Common myeloid progenitor, CD34-positive (primary cell): ENCODE data around the gene GLMP.

Experiments
- CTCF ChIA-PET: fragments of 350-600 bp; sonication (Branson Sonifier 250); formaldehyde crosslinking; loops from one replicate; lab custom pipeline; 2021; ENCODE audit warnings: antibody characterized with exemption; lab: Charles Lee
- POLR2A ChIA-PET: fragments of 350-600 bp; sonication (Branson Sonifier 250); formaldehyde crosslinking; loops from one replicate; lab custom pipeline; 2021; ENCODE audit warnings: antibody characterized with exemption; lab: Charles Lee
- DNase-seq, 3 donors: peaks; one replicate each; pipeline versions ENCODE4 v3.0.0 to v3.0.0-alpha.2; 2013
- H3K27ac ChIP-seq, 2 experiments: 1 replicate in 1 of 2; 2 replicates in 1 of 2; pipeline ENCODE4 v1.7.0; 2013; ENCODE audit warnings: inconsistent platforms in 2 of 2, low read length in 2 of 2, mild to moderate bottlenecking in 2 of 2, low read depth in 1 of 2, moderate library complexity in 1 of 2; ENCODE audit not compliant: severe bottlenecking in 2 of 2, insufficient read depth in 1 of 2, poor library complexity in 1 of 2
- H3K27me3 ChIP-seq, 5 experiments: replicated peaks in 2 of 5; 1 replicate in 3 of 5; 2 replicates in 2 of 5; pipeline versions ENCODE4 v1.6.1 to v1.7.0; 2013; ENCODE audit warnings: low read length in 4 of 5, mild to moderate bottlenecking in 2 of 5, moderate library complexity in 2 of 5, inconsistent platforms in 1 of 5; ENCODE audit not compliant: insufficient read depth in 5 of 5, control insufficient read depth in 4 of 5
- H3K36me3 ChIP-seq, 4 experiments: 1 replicate in 2 of 4; 2 replicates in 2 of 4; pipeline versions ENCODE4 v1.6.1 to v1.7.0; 2013; ENCODE audit warnings: low read length in 3 of 4, control low read depth in 1 of 4, mild to moderate bottlenecking in 1 of 4; ENCODE audit not compliant: control insufficient read depth in 4 of 4, insufficient read depth in 4 of 4
- H3K4me1 ChIP-seq, 4 experiments: 1 replicate in 3 of 4; 2 replicates in 1 of 4; pipeline versions ENCODE4 v1.6.1 to v1.7.1; 2013; ENCODE audit warnings: low read length in 3 of 4, mild to moderate bottlenecking in 3 of 4, control low read depth in 1 of 4, inconsistent platforms in 1 of 4, moderate library complexity in 1 of 4; ENCODE audit not compliant: control insufficient read depth in 4 of 4, insufficient read depth in 4 of 4; ENCODE audit errors: control extremely low read depth in 1 of 4
- H3K4me3 ChIP-seq, 7 experiments: 1 replicate in 4 of 7; 2 replicates in 3 of 7; pipeline versions ENCODE4 v1.5.1 to v1.7.0; 2013; ENCODE audit warnings: mild to moderate bottlenecking in 7 of 7, low read length in 6 of 7, moderate library complexity in 6 of 7, inconsistent platforms in 2 of 7, low read depth in 2 of 7, control low read depth in 1 of 7; ENCODE audit not compliant: insufficient read depth in 4 of 7, control insufficient read depth in 1 of 7; ENCODE audit errors: extremely low read depth in 1 of 7
- H3K9me3 ChIP-seq, 5 experiments: 1 replicate in 4 of 5; 2 replicates in 1 of 5; pipeline versions ENCODE4 v1.6.1 to v1.7.1; 2013; ENCODE audit warnings: low read length in 4 of 5, mild to moderate bottlenecking in 2 of 5, inconsistent platforms in 1 of 5, low read depth in 1 of 5, moderate library complexity in 1 of 5; ENCODE audit not compliant: control insufficient read depth in 4 of 5, insufficient read depth in 2 of 5; ENCODE audit errors: control extremely low read depth in 1 of 5
- WGBS: methylation state at CpG from one replicate; pipeline ENCODE4 v1.1.5; 2013; ENCODE audit not compliant: insufficient coverage; 5-methylcytosine and 5-hydroxymethylcytosine counted together

The GLMP gene

GRCh38 chr1:156270314-156270713 lies 25.2 kb downstream of the GLMP start:
- peaks cover 44 to 89% (median 71%) of the 10 kb centered on the region in 4 experiments for H3K36me3 ChIP-seq
- DNase-seq = no peak
- 100% methylated on average over 1 of the region's 3 CpGs for whole genome bisulfite sequencing
- POLR2A ChIA-PET = no interaction called here
- no peaks in the 10 kb centered on the region for H3K4me1 ChIP-seq
- H3K4me3 ChIP-seq = no peak overlapping the region
- no peak overlapping the region for H3K27ac ChIP-seq
- no peaks in the 10 kb centered on the region for H3K27me3 ChIP-seq
- CTCF ChIA-PET = interaction anchor here (2.0 kb wide), 1 partner anchor 10 kb away, joined by 6 read pairs; no protein-coding TSS in a partner anchor
- no peaks in the 10 kb centered on the region for H3K9me3 ChIP-seq

GRCh38 chr1:156268336-156268735 lies 27.1 kb downstream of the GLMP start:
- H3K4me1 ChIP-seq = no peaks in the 10 kb centered on the region
- DNase-seq = no peak
- H3K27ac ChIP-seq = no peak overlapping the region
- H3K27me3 ChIP-seq = no peaks in the 10 kb centered on the region
- WGBS = 93% methylated on average over 3 of the region's 4 CpGs
- H3K36me3 ChIP-seq = peaks cover 39 to 86% (median 68%) of the 10 kb centered on the region in 4 experiments
- CTCF ChIA-PET = no interaction called here
- POLR2A ChIA-PET = no interaction called here
- no peaks in the 10 kb centered on the region for H3K9me3 ChIP-seq
- H3K4me3 ChIP-seq = no peak overlapping the region

GRCh38 chr1:156266051-156266450 lies 29.4 kb downstream of the GLMP start:
- 98% methylated on average over 4 of the region's 13 CpGs for WGBS
- CTCF ChIA-PET = no interaction called here
- no peaks in the 10 kb centered on the region for H3K9me3 ChIP-seq
- POLR2A ChIA-PET = no interaction called here
- no peaks in the 10 kb centered on the region for H3K4me1 ChIP-seq
- no peaks in the 10 kb centered on the region for H3K27me3 ChIP-seq
- H3K4me3 ChIP-seq = no peak overlapping the region
- peaks cover 34 to 84% (median 69%) of the 10 kb centered on the region in 4 experiments for H3K36me3 ChIP-seq
- DNase-seq = no peak
- H3K27ac ChIP-seq = no peak overlapping the region

GRCh38 chr1:156263288-156263655 lies 32.2 kb downstream of the GLMP start:
- Histone ChIP-seq H3K4me1 (peaks cover under 1 to 21% (median 11%) of the 10 kb centered on the region in 4 experiments), H3K4me3 (no peak overlapping the region), H3K9me3 (no peaks in the 10 kb centered on the region), H3K36me3 (peaks cover 32 to 88% (median 78%) of the 10 kb centered on the region in 4 experiments), H3K27ac (no peak overlapping the region), H3K27me3 (no peaks in the 10 kb centered on the region)
- no peak for DNase-seq
- ChIA-PET POLR2A (no interaction called here), CTCF (interaction anchor here (0.6 to 1.5 kb wide), 3 partner anchors 9 to 40 kb away, joined by 3 to 4 read pairs (median 3); no protein-coding TSS in a partner anchor)
- WGBS = 86% methylated on average over 6 of the region's 9 CpGs

GRCh38 chr1:156262461-156263287 lies 32.8 kb downstream of the GLMP start:
- Histone ChIP-seq H3K4me3 (no peak overlapping the region), H3K27ac (no peak overlapping the region), H3K4me1 (peaks cover 6 to 27% (median 17%) of the 10 kb centered on the region in 4 experiments), H3K36me3 (peaks cover 26 to 88% (median 74%) of the 10 kb centered on the region in 4 experiments), H3K27me3 (no peaks in the 10 kb centered on the region), H3K9me3 (no peaks in the 10 kb centered on the region)
- WGBS = 95% methylated on average over 8 of the region's 9 CpGs
- POLR2A ChIA-PET = no interaction called here
- no peak for DNase-seq
- CTCF ChIA-PET = interaction anchor here (0.8 to 1.5 kb wide), 5 partner anchors 10 to 35 kb away, joined by 3 to 9 read pairs (median 4); no protein-coding TSS in a partner anchor

- POLR2A ChIA-PET = interaction anchor here (1.4 kb wide), 1 partner anchor 9 kb away, joined by 4 read pairs; no protein-coding TSS in a partner anchor
- no peak for DNase-seq
- CTCF ChIA-PET = interaction anchor here (1.1 to 1.9 kb wide), 11 partner anchors 10 to 131 kb away, joined by 3 to 13 read pairs (median 4); no protein-coding TSS in a partner anchor
- Histone ChIP-seq H3K4me1 (peaks cover 10 to 44% (median 34%) of the 10 kb centered on the region in 4 experiments), H3K4me3 (no peak overlapping the region), H3K27ac (no peak overlapping the region), H3K9me3 (no peaks in the 10 kb centered on the region), H3K27me3 (no peaks in the 10 kb centered on the region), H3K36me3 (peaks cover 15 to 85% (median 64%) of the 10 kb centered on the region in 4 experiments)
- 100% methylated on average over 1 of the region's 2 CpGs for WGBS
These were observed 34.6 kb downstream of the GLMP start for GRCh38 chr1:156260896-156261295.

GRCh38 chr1:156259805-156260204 lies 35.7 kb downstream of the GLMP start:
- no peak overlapping the region for H3K27ac ChIP-seq
- POLR2A ChIA-PET = interaction anchor here (0.6 to 1.4 kb wide), 2 partner anchors 8 to 109 kb away, joined by 3 to 4 read pairs; no protein-coding TSS in a partner anchor
- no peaks in the 10 kb centered on the region for H3K9me3 ChIP-seq
- peaks cover 10 to 48% (median 37%) of the 10 kb centered on the region in 4 experiments for H3K4me1 ChIP-seq
- peaks cover 15 to 79% (median 56%) of the 10 kb centered on the region in 4 experiments for H3K36me3 ChIP-seq
- CTCF ChIA-PET = interaction anchor here (0.9 to 3.4 kb wide), 16 partner anchors 9 to 130 kb away, joined by 3 to 15 read pairs (median 4); partner anchors contain the start of gene PAQR6
- H3K4me3 ChIP-seq = no peak overlapping the region
- no peaks in the 10 kb centered on the region for H3K27me3 ChIP-seq
- peak; percentile 38 to 55 (median 50) for DNase-seq
- 87% methylated on average over 3 of the region's 3 CpGs for WGBS
